Measurements from ENCODE around the gene SOX15.
A peak's percentile ranks its signal among the peaks of the same experiment; 100 is the strongest.
"Not testable (repeated sequence)": the region's sequence is repeated elsewhere in the genome, so short reads cannot be mapped to it uniquely, and the experiment has no call there.

The SOX15 gene

GRCh38 chr17:7606280-7606679 lies 16.4 kb upstream of the SOX15 start:
- DNase-seq = no peak

GRCh38 chr17:7597561-7597960 lies 7.7 kb upstream of the SOX15 start:
- DNase-seq = not testable (repeated sequence)

GRCh38 chr17:7593296-7593695 lies 3.4 kb upstream of the SOX15 start:
- no peak for DNase-seq

GRCh38 chr17:7592422-7593021 lies 2.6 kb upstream of the SOX15 start:
- DNase-seq = no peak

- no peak for DNase-seq
Observed at GRCh38 chr17:7591596-7591995, 1.7 kb upstream of the SOX15 start.

GRCh38 chr17:7590743-7591142 lies 849 bp upstream of the SOX15 start:
- no peak for DNase-seq

GRCh38 chr17:7589204-7589868 lies 558 bp downstream of the SOX15 start:
- peak; percentile 56 for DNase-seq

GRCh38 chr17:7588553-7589203 lies 1.2 kb downstream of the SOX15 start:
- DNase-seq = no peak

GRCh38 chr17:7587420-7588151 lies 2.3 kb downstream of the SOX15 start:
- no peak for DNase-seq

- no peak for DNase-seq
Observed at GRCh38 chr17:7586673-7587419, 3.0 kb downstream of the SOX15 start.

- peak; percentile 92 for DNase-seq
Observed at GRCh38 chr17:7583253-7584109, 6.4 kb downstream of the SOX15 start, which contains the start of gene MPDU1. Gene MPDU1 (plus strand): TSS chr17:7583852. CDS start chr17:7583863, 11 bp downstream.

- no peak for DNase-seq
Observed at GRCh38 chr17:7582396-7583252, 7.3 kb downstream of the SOX15 start.

GRCh38 chr17:7580604-7581575 lies 9.0 kb downstream of the SOX15 start:
- DNase-seq = no peak

- no peak for DNase-seq
Observed at GRCh38 chr17:7579834-7580603, 9.9 kb downstream of the SOX15 start.

- DNase-seq = peak; percentile 47
Observed at GRCh38 chr17:7579001-7579833, 10.7 kb downstream of the SOX15 start, which contains the start of gene CD68. Gene CD68 (plus strand): TSS chr17:7579638. CDS start chr17:7579678, 40 bp downstream.

GRCh38 chr17:7577327-7578199 lies 12.3 kb downstream of the SOX15 start:
- DNase-seq = no peak

Data from activated CD4-positive, alpha-beta T cell treated with anti-CD3 and anti-CD28 coated beads for 1 hour (primary cell).